ENCODE data around the gene CHRNG.
"Not testable (repeated sequence)": the region's sequence is repeated elsewhere in the genome, so short reads cannot be mapped to it uniquely, and the experiment has no call there.

The CHRNG gene

GRCh38 chr2:232545511-232546375, 6.3 kb downstream of the CHRNG start:
- DNase-seq, result no peak

- DNase-seq, result no peak
Measured at GRCh38 chr2:232547991-232548390, 8.5 kb downstream of the CHRNG start.

- DNase-seq, result no peak
Measured at GRCh38 chr2:232549655-232550353, 10.3 kb downstream of the CHRNG start.

- peak; percentile 1 for DNase-seq
Measured at GRCh38 chr2:232550354-232551249, 11.1 kb downstream of the CHRNG start, which contains the start of the genes EIF4E2 and TIGD1. EIF4E2 (plus strand) TSS chr2:232550689; CDS start chr2:232550725, 36 bp downstream. TIGD1 (minus strand) TSS chr2:232550557; CDS start chr2:232549882, 675 bp downstream.

- no peak for DNase-seq
Measured at GRCh38 chr2:232551250-232551638, 11.8 kb downstream of the CHRNG start.

GRCh38 chr2:232551776-232552175, 12.3 kb downstream of the CHRNG start:
- no peak for DNase-seq

- no peak for DNase-seq
Measured at GRCh38 chr2:232556426-232556825, 16.9 kb downstream of the CHRNG start.

GRCh38 chr2:232562515-232563151, 23.1 kb downstream of the CHRNG start:
- DNase-seq, result no peak

- DNase-seq, result no peak
Measured at GRCh38 chr2:232563580-232563979, 24.1 kb downstream of the CHRNG start.

- no peak for DNase-seq
Measured at GRCh38 chr2:232567721-232568120, 28.2 kb downstream of the CHRNG start.

GRCh38 chr2:232568161-232568560, 28.7 kb downstream of the CHRNG start:
- no peak for DNase-seq

GRCh38 chr2:232569541-232569940, 30.0 kb downstream of the CHRNG start:
- DNase-seq, result no peak

- not testable (repeated sequence) for DNase-seq
Measured at GRCh38 chr2:232570481-232570880, 31.0 kb downstream of the CHRNG start.

GRCh38 chr2:232571026-232571474, 31.6 kb downstream of the CHRNG start:
- DNase-seq, result no peak

GRCh38 chr2:232573042-232573441, 33.5 kb downstream of the CHRNG start:
- DNase-seq, result no peak

GRCh38 chr2:232573771-232574435, 34.4 kb downstream of the CHRNG start:
- no peak for DNase-seq

GRCh38 chr2:232574674-232575403, 35.3 kb downstream of the CHRNG start:
- DNase-seq, result no peak

- DNase-seq, result no peak
Measured at GRCh38 chr2:232575404-232575746, 35.9 kb downstream of the CHRNG start.

GRCh38 chr2:232576995-232577394, 37.5 kb downstream of the CHRNG start:
- DNase-seq, result no peak

- no peak for DNase-seq
Measured at GRCh38 chr2:232577841-232578240, 38.3 kb downstream of the CHRNG start.

- DNase-seq, result no peak
Measured at GRCh38 chr2:232578626-232579025, 39.1 kb downstream of the CHRNG start.
